GM23338 (cell line): ENCODE results near the gene SFN. TPM values are rescaled to one million over a fixed set of nuclear protein-coding genes. Genes with fewer than 3 reads are reported as not detected.

Experiments used
- ATAC-seq: fragments of 200-7000 bp; cut with Tn5 transposase; 3 replicates; pipeline ENCODE4 v1.9.1; 2020
- DNase-seq: peaks from one replicate; pipeline ENCODE4 v3.0.0-alpha.2; 2015; ENCODE audit warnings: low spot score
- H2AFZ ChIP-seq: fragments of 200-600 bp; sonication (generic); 2 replicates; pipeline ENCODE4 v1.8.0; 2016; ENCODE audit warnings: antibody characterized with exemption, mild to moderate bottlenecking, moderate library complexity
- H3F3A ChIP-seq: fragments of 200-600 bp; sonication (generic); replicated peaks from 2 replicates; pipeline ENCODE4 v1.8.0; 2017; ENCODE audit warnings: antibody characterized with exemption, mixed run types, low read depth
- H3K27ac ChIP-seq: fragments of 200-600 bp; sonication (generic); 2 replicates; pipeline ENCODE4 v1.6.1; 2016; ENCODE audit warnings: low read depth
- H3K27me3 ChIP-seq: fragments of 200-600 bp; sonication (generic); 2 replicates; pipeline ENCODE4 v1.8.0; 2016; ENCODE audit warnings: mild to moderate bottlenecking, mixed run types, moderate library complexity; ENCODE audit not compliant: insufficient read depth
- H3K36me3 ChIP-seq: fragments of 200-600 bp; sonication (generic); 2 replicates; pipeline ENCODE4 v1.8.0; 2016; ENCODE audit warnings: mild to moderate bottlenecking; ENCODE audit not compliant: insufficient read depth
- H3K4me1 ChIP-seq: fragments of 200-600 bp; sonication (generic); 2 replicates; pipeline ENCODE4 v1.8.0; 2016; ENCODE audit warnings: mild to moderate bottlenecking, moderate library complexity; ENCODE audit not compliant: insufficient read depth
- H3K4me2 ChIP-seq: fragments of 200-600 bp; sonication (generic); 2 replicates; pipeline ENCODE4 v1.7.1; 2017; ENCODE audit warnings: mixed run types
- H3K4me3 ChIP-seq: fragments of 200-600 bp; sonication (generic); 2 replicates; pipeline ENCODE4 v1.6.1; 2016; ENCODE audit warnings: mixed run types
- H3K79me2 ChIP-seq: fragments of 200-600 bp; sonication (generic); replicated peaks from 2 replicates; pipeline ENCODE4 v1.8.0; 2017; ENCODE audit warnings: mild to moderate bottlenecking; ENCODE audit not compliant: insufficient read depth
- H3K9me2 ChIP-seq: fragments of 200-600 bp; sonication (generic); 2 replicates; pipeline ENCODE4 v1.8.0; 2017; ENCODE audit not compliant: insufficient read depth
- H4K20me1 ChIP-seq: fragments of 200-600 bp; sonication (generic); replicated peaks from 2 replicates; pipeline ENCODE4 v1.8.0; 2017; ENCODE audit warnings: mild to moderate bottlenecking; ENCODE audit not compliant: insufficient read depth
- H3K27ac Mint-ChIP-seq: 2 replicates; pipeline ENCODE4 v1.8.0; 2020; ENCODE audit warnings: inconsistent platforms, mild to moderate bottlenecking, moderate library complexity, mixed read lengths
- H3K27me3 Mint-ChIP-seq: 3 replicates; pipeline ENCODE4 v1.8.0; 2022; ENCODE audit warnings: low read depth, mild to moderate bottlenecking, moderate library complexity, mixed read lengths, inconsistent platforms; ENCODE audit not compliant: insufficient read depth, poor library complexity
- H3K36me3 Mint-ChIP-seq: 3 replicates; pipeline ENCODE4 v1.8.0; 2021; ENCODE audit warnings: low read depth, mild to moderate bottlenecking, inconsistent platforms, moderate library complexity, mixed read lengths
- H3K4me1 Mint-ChIP-seq: 3 replicates; pipeline ENCODE4 v1.8.0; 2020; ENCODE audit warnings: mild to moderate bottlenecking, inconsistent platforms, mixed read lengths
- H3K4me3 Mint-ChIP-seq: 3 replicates; pipeline ENCODE4 v1.8.0; 2021; ENCODE audit warnings: moderate library complexity, mild to moderate bottlenecking, inconsistent platforms, mixed read lengths
- H3K9me3 Mint-ChIP-seq: 3 replicates; pipeline ENCODE4 v1.8.0; 2020; ENCODE audit warnings: moderate library complexity, mild to moderate bottlenecking, inconsistent platforms, mixed read lengths
- CTCF ChIP-seq, 2 experiments: fragments of 200-600 bp in 1 of 2; sonication (generic) in 1 of 2; conservative IDR thresholded peaks; 2 replicates each; pipeline versions ENCODE4 v1.5.1 to v1.6.1; 2016 to 2017; ENCODE audit warnings: antibody characterized with exemption in 2 of 2, low read depth in 2 of 2, mild to moderate bottlenecking in 2 of 2, moderate library complexity in 1 of 2
- EZH2 ChIP-seq: fragments of 200-600 bp; sonication (generic); IDR thresholded peaks from one replicate; pipeline ENCODE4 v1.8.0; 2017; ENCODE audit warnings: antibody characterized with exemption, mild to moderate bottlenecking, low read depth; ENCODE audit not compliant: unreplicated experiment
- EZH2phosphoT487 ChIP-seq: fragments of 200-600 bp; sonication (generic); IDR thresholded peaks from one replicate; pipeline ENCODE4 v1.8.1; 2018; ENCODE audit warnings: antibody characterized with exemption; ENCODE audit not compliant: unreplicated experiment
- JUNB ChIP-seq: IDR thresholded peaks from one replicate; pipeline ENCODE4 v1.6.1; 2016; ENCODE audit warnings: antibody characterized with exemption; ENCODE audit not compliant: unreplicated experiment
- POLR2AphosphoS5 ChIP-seq: IDR thresholded peaks from 2 replicates; pipeline ENCODE4 v1.6.1; 2016; ENCODE audit warnings: antibody characterized with exemption, low read depth
- REST ChIP-seq: IDR thresholded peaks from one replicate; pipeline ENCODE4 v1.6.1; 2018; ENCODE audit warnings: antibody characterized with exemption; ENCODE audit not compliant: unreplicated experiment
- ZNF114 ChIP-seq: fragments of 250-450 bp; sonication (Bioruptor Pico); IDR thresholded peaks from 2 replicates; pipeline ENCODE4 v1.5.0; 2020; ENCODE audit warnings: mild to moderate bottlenecking, moderate library complexity
- ZNF331 ChIP-seq: fragments of 250-450 bp; sonication (Bioruptor Pico); IDR thresholded peaks from 2 replicates; pipeline ENCODE4 v1.5.0; 2020; ENCODE audit warnings: low read depth, mild to moderate bottlenecking, moderate library complexity
- ZNF462 ChIP-seq: fragments of 250-450 bp; sonication (Bioruptor Pico); IDR thresholded peaks from 2 replicates; pipeline ENCODE4 v1.5.0; 2020; ENCODE audit warnings: mild to moderate bottlenecking, moderate library complexity
- polyA plus RNA-seq: library from polyadenylated mRNA; unstranded; fragments of >200 nt; fragmentation: Nextera tagmentation; extraction: Ambion mirVana; gene quantifications from 2 replicates; pipeline ENCODE4 v1.2.1, GENCODE V29; 2016
- total RNA-seq: library from RNA; depleted of rRNA; stranded (reverse); fragments of >200 nt; shearing (Covaris generic); gene quantifications from 2 replicates; pipeline ENCODE4 v1.2.3, GENCODE V29; 2014

Gene SFN
- total and polyA plus RNA-seq, 2 experiments from 2014 or later, result 1.8 to 2.6 TPM

- H3K36me3 ChIP-seq, result no peaks in the 10 kb centered on the region
- H3K27me3 ChIP-seq, result no peaks in the 10 kb centered on the region
- no peak overlapping the region for H3K4me3 ChIP-seq
- H2AFZ ChIP-seq, result no peak overlapping the region
- no peak for TF ChIP-seq JUNB
- no peak for TF ChIP-seq EZH2phosphoT487
- TF ChIP-seq POLR2AphosphoS5, result no peak
- H3K79me2 ChIP-seq, result no peaks in the 10 kb centered on the region
- peaks cover 4% of the 10 kb centered on the region; the same call in 2 of the 3 replicates for H3K36me3 Mint-ChIP-seq
- H3K27ac Mint-ChIP-seq, result no peak overlapping the region
- DNase-seq (no peak), ATAC-seq (no peak)
- no peaks in the 10 kb centered on the region for H3K9me3 Mint-ChIP-seq
- H3K27ac ChIP-seq, result no peak overlapping the region
- H3K4me1 ChIP-seq, result peaks cover 13% of the 10 kb centered on the region
- peaks cover 16% of the 10 kb centered on the region for H3K27me3 Mint-ChIP-seq
- H4K20me1 ChIP-seq, result no peaks in the 10 kb centered on the region
- no peak overlapping the region; the same call in 2 of the 3 replicates for H3K4me3 Mint-ChIP-seq
- no peak overlapping the region for H3K4me2 ChIP-seq
- H3F3A ChIP-seq, result peaks cover 6% of the 10 kb centered on the region; the same call in 1 of the 2 replicates
- H3K4me1 Mint-ChIP-seq, result peaks cover 35% of the 10 kb centered on the region
- no peaks in the 10 kb centered on the region for H3K9me2 ChIP-seq
These were observed 4.8 kb upstream of the SFN start for GRCh38 chr1:26858160-26858559.

- H3K27ac ChIP-seq, result no peak overlapping the region
- no peaks in the 10 kb centered on the region for H3K9me2 ChIP-seq
- peaks cover 13% of the 10 kb centered on the region for H3K4me1 ChIP-seq
- Mint-ChIP-seq H3K4me1 (peaks cover 41% of the 10 kb centered on the region), H3K9me3 (no peaks in the 10 kb centered on the region), H3K27ac (no peak overlapping the region), H3K4me3 (no peak overlapping the region), H3K27me3 (peaks cover 23% of the 10 kb centered on the region), H3K36me3 (no peaks in the 10 kb centered on the region; the same call in 2 of the 3 replicates)
- H4K20me1 ChIP-seq, result no peaks in the 10 kb centered on the region
- H2AFZ ChIP-seq, result no peak overlapping the region
- H3F3A ChIP-seq, result peaks cover 7% of the 10 kb centered on the region; the same call in 1 of the 2 replicates
- no peak for ATAC-seq
- peaks cover 6% of the 10 kb centered on the region for H3K27me3 ChIP-seq
- no peak overlapping the region for H3K4me3 ChIP-seq
- no peak for TF ChIP-seq CTCF (conservative IDR thresholded peaks at IDR 0.05; ENCODE audit: low read depth in 2 of 2)
- TF ChIP-seq EZH2, result no peak
- no peak for TF ChIP-seq JUNB
- TF ChIP-seq ZNF462 (CRISPR knock-in tag), result no peak
- TF ChIP-seq ZNF114, result no peak
- TF ChIP-seq ZNF331, result no peak
- TF ChIP-seq REST, result no peak
- H3K36me3 ChIP-seq, result no peaks in the 10 kb centered on the region
- no peak for DNase-seq
- H3K4me2 ChIP-seq, result no peak overlapping the region
- H3K79me2 ChIP-seq, result no peaks in the 10 kb centered on the region
These were observed 3.9 kb upstream of the SFN start for GRCh38 chr1:26858891-26859640.
